A549 (cell line): ENCODE data around the gene AOAH. TPM values are rescaled to one million over a fixed set of nuclear protein-coding genes. Genes with fewer than 3 reads are reported as not detected.

ENCODE experiments used
- ATAC-seq, 2 experiments: fragments of 200-7000 bp in 1 of 2; fragments of >200 bp in 1 of 2; cut with Nextera tagmentation in 1 of 2; cut with Tn5 transposase in 1 of 2; 3 replicates each; pipeline versions ENCODE4 v1.8.0 to v1.9.1; 2018 to 2020; ENCODE audit warnings: mild to moderate bottlenecking in 1 of 2, moderate library complexity in 1 of 2
- CTCF ChIA-PET: fragments of 300-600 bp; sonication (Branson Sonifier 250); formaldehyde crosslinking; extraction: SDS; loops from one replicate; lab custom pipeline; 2021; ENCODE audit warnings: antibody characterized with exemption, inconsistent platforms; lab: Yijun Ruan, JAX
- POLR2A ChIA-PET: fragments of 350-600 bp; formaldehyde crosslinking; extraction: SDS; loops from one replicate; lab custom pipeline; 2021; ENCODE audit warnings: antibody characterized with exemption, inconsistent platforms; lab: Yijun Ruan, JAX
- DNase-seq, 2 experiments: peaks; one replicate each; pipeline versions ENCODE4 v3.0.0 to v3.0.0-alpha.2; 2011 to 2016; ENCODE audit warnings: low read depth in 1 of 2, low spot score in 1 of 2
- FAIRE-seq: peaks from 2 replicates; lab custom pipeline; 2011; peaks lifted over from hg19 to GRCh38; lab: Jason Lieb, UNC
- H3K27ac ChIP-seq, 2 experiments: fragments of >200 bp; sonication (Bioruptor Twin); formaldehyde crosslinking; 3 replicates each; pipeline ENCODE4 v1.5.1; 2016 to 2017
- H3K4me1 ChIP-seq: fragments of >200 bp; sonication (Bioruptor Twin); formaldehyde crosslinking; 3 replicates; pipeline ENCODE4 v1.6.1; 2016
- H3K4me2 ChIP-seq: fragments of >200 bp; sonication (Bioruptor Twin); formaldehyde crosslinking; 3 replicates; pipeline ENCODE4 v1.6.1; 2016
- H3K4me3 ChIP-seq: fragments of >200 bp; sonication (Bioruptor Twin); formaldehyde crosslinking; 3 replicates; pipeline ENCODE4 v1.5.1; 2016
- H3K9me3 ChIP-seq: fragments of >200 bp; sonication (Bioruptor Twin); formaldehyde crosslinking; 3 replicates; pipeline ENCODE4 v1.6.1; 2016
- BCL3 ChIP-seq: fragments of >200 bp; sonication (Bioruptor Twin); formaldehyde crosslinking; IDR thresholded peaks from 3 replicates; pipeline ENCODE4 v1.6.1; 2016
- CBX2 ChIP-seq: fragments of 200-600 bp; sonication (generic); IDR thresholded peaks from 2 replicates; pipeline ENCODE4 v1.6.1; 2016; ENCODE audit warnings: low read depth, mild to moderate bottlenecking, borderline replicate concordance
- CBX8 ChIP-seq: fragments of 200-600 bp; sonication (generic); IDR thresholded peaks from 2 replicates; pipeline ENCODE4 v1.6.1; 2016
- E2F6 ChIP-seq: IDR thresholded peaks from 2 replicates; pipeline ENCODE4 v1.6.1; 2012; ENCODE audit warnings: low read depth, borderline replicate concordance
- EHF ChIP-seq: fragments of 250-450 bp; sonication (Bioruptor Pico); IDR thresholded peaks from 2 replicates; pipeline ENCODE4 v1.5.0; 2020; ENCODE audit warnings: mild to moderate bottlenecking
- ESRRA ChIP-seq: fragments of 150-350 bp; IDR thresholded peaks from 2 replicates; pipeline ENCODE4 v1.6.1; 2014; ENCODE audit warnings: mild to moderate bottlenecking, low read length, borderline replicate concordance
- FOSB ChIP-seq: fragments of 250-450 bp; sonication (Bioruptor Pico); IDR thresholded peaks from 2 replicates; pipeline ENCODE4 v1.5.0; 2020; ENCODE audit warnings: mild to moderate bottlenecking, moderate library complexity
- FOXS1 ChIP-seq: fragments of 250-450 bp; sonication (Bioruptor Pico); IDR thresholded peaks from 2 replicates; pipeline ENCODE4 v1.5.0; 2020; ENCODE audit warnings: mild to moderate bottlenecking, moderate library complexity
- HDAC2 ChIP-seq: fragments of 200-600 bp; sonication (generic); IDR thresholded peaks from 2 replicates; pipeline ENCODE4 v1.6.1; 2016
- HEYL ChIP-seq: fragments of 250-450 bp; sonication (Bioruptor Pico); IDR thresholded peaks from 2 replicates; pipeline ENCODE4 v1.8.0; 2021; ENCODE audit warnings: mild to moderate bottlenecking, moderate library complexity
- HOXB13 ChIP-seq: fragments of 250-450 bp; sonication (Bioruptor Pico); IDR thresholded peaks from 2 replicates; pipeline ENCODE4 v1.5.0; 2020; ENCODE audit warnings: low read depth, mild to moderate bottlenecking, moderate library complexity
- HOXB5 ChIP-seq: fragments of 250-450 bp; sonication (Bioruptor Pico); IDR thresholded peaks from 2 replicates; pipeline ENCODE4 v1.5.0; 2020; ENCODE audit warnings: mild to moderate bottlenecking, moderate library complexity
- JUNB ChIP-seq: fragments of >200 bp; sonication (Bioruptor Twin); formaldehyde crosslinking; IDR thresholded peaks from 2 replicates; pipeline ENCODE4 v1.6.1; 2016
- MAX ChIP-seq: IDR thresholded peaks from 2 replicates; pipeline ENCODE4 v1.6.1; 2012
- PBX3 ChIP-seq: IDR thresholded peaks from 2 replicates; pipeline ENCODE4 v1.6.1; 2012
- PHF8 ChIP-seq: fragments of 200-600 bp; sonication (generic); IDR thresholded peaks from 2 replicates; pipeline ENCODE4 v1.6.1; 2016; ENCODE audit warnings: low read depth, mild to moderate bottlenecking, antibody characterized with exemption, moderate library complexity, borderline replicate concordance
- POLR2AphosphoS2 ChIP-seq: conservative IDR thresholded peaks from 2 replicates; pipeline ENCODE4 v1.6.1; 2012; ENCODE audit warnings: low read length, improper control_type of control experiment, inconsistent platforms
- RARB ChIP-seq: fragments of 250-450 bp; sonication (Bioruptor Pico); IDR thresholded peaks from 2 replicates; pipeline ENCODE4 v1.8.0; 2021; ENCODE audit warnings: mild to moderate bottlenecking, moderate library complexity
- TP53 ChIP-seq: fragments of 250-450 bp; sonication (Bioruptor Pico); IDR thresholded peaks from 2 replicates; pipeline ENCODE4 v1.5.0; 2021; ENCODE audit warnings: mild to moderate bottlenecking, moderate library complexity
- ZC3H11A ChIP-seq: fragments of 450-650 bp; IDR thresholded peaks from 2 replicates; pipeline ENCODE4 v1.6.1; 2014; ENCODE audit warnings: antibody characterized with exemption, mild to moderate bottlenecking
- WGBS: methylation state at CpG from one replicate; pipeline ENCODE4 v1.1.6; 2017; ENCODE audit errors: missing lambda C conversion rate; 5-methylcytosine and 5-hydroxymethylcytosine counted together
- polyA plus RNA-seq, 4 experiments: library from polyadenylated mRNA; depleted of rRNA in 3 of 4; stranded (reverse); fragments of >200 nt; fragmentation: RNase III in 1 of 4; extraction: RNeasy Plus Mini Kit Qiagen cat#74134 plus additional on column Dnase treatment in 1 of 4; gene quantifications; 2 replicates in 3 of 4; 3 replicates in 1 of 4; pipeline ENCODE4 v1.2.3, GENCODE V29; 2011 to 2017

The AOAH gene
- polyA plus RNA-seq, 2 of the 4 experiments (the other 2 are of a cell fraction): 0.09 TPM; not detected in 1

DNA sequence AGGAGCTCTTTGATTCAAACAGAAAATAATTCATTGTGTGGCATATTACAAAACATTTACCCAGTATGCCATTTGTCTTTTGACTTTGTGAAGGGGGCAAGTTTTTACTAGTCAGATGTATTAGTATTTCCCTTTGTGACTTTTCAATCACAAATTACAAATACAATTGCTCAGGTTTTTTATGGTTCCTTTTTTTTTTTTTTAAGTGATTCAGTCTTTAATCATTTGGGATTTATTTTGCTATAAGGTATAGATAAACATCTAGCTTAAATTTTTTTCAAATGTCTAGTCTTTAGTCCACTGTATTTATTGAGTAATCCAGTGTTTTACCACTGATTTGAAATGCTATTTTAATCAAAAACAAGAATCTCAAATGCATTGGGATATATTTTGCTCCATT, 75.9 kb downstream of the AOAH start (continued):
- TF ChIP-seq FOSB (CRISPR knock-in tag): no peak
- no peak for TF ChIP-seq EHF (CRISPR knock-in tag)

GRCh38 chr7:36644625-36645422, 79.5 kb downstream of the AOAH start:
- H3K9me3 ChIP-seq: no peaks in the 10 kb centered on the region
- DNase-seq: no peak
- H3K4me1 ChIP-seq: 0 out of 3 replicates have a peak, but pooled peaks cover 3% of the 10 kb centered on the region
- TF ChIP-seq HDAC2: no peak
- TF ChIP-seq HOXB13: no peak
- TF ChIP-seq RARB (CRISPR knock-in tag): no peak
- no peak for TF ChIP-seq ESRRA
- TF ChIP-seq, all 56 proteins: peak for 0
- no peak overlapping the region for H3K27ac ChIP-seq
- FAIRE-seq: no peak
- ChIA-PET POLR2A (no interaction called here), CTCF (no interaction called here)
- ATAC-seq: no peak
- no peak overlapping the region for H3K4me3 ChIP-seq
- WGBS: 34% methylated on average over 4 of the region's 4 CpGs
- H3K4me2 ChIP-seq: no peak overlapping the region

DNA sequence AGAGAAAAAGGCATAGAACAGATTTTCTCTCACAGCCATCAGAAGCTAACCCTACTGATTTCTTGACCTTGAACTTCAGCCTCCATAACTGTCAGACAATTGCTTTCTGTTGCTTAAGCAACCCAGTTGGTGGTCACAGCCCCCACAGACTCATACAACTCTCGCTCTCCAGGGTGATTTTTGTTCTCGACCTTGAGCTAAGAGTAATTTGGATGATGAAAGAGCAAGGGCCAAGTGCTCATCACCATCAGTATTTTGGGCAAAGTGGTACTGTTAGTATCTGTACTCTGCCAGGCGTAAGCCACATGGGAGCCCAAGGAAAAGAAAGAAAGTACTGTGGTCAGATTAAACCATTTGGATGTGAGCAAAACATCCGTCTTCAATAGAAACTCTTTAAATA, 81.9 kb downstream of the AOAH start:
- CTCF ChIA-PET: no interaction called here
- Histone ChIP-seq H3K4me3 (no peak overlapping the region), H3K4me1 (no peaks in the 10 kb centered on the region), H3K9me3 (no peaks in the 10 kb centered on the region), H3K4me2 (no peak overlapping the region), H3K27ac (no peak overlapping the region)
- TF ChIP-seq TP53 (CRISPR knock-in tag) (no peak), HOXB13 (no peak), PHF8 (no peak), PBX3 (no peak), HEYL (no peak), CBX8 (no peak), HOXB5 (CRISPR knock-in tag) (no peak), CBX2 (no peak), RARB (CRISPR knock-in tag) (no peak), POLR2AphosphoS2 (no peak)
- FAIRE-seq: no peak
- ATAC-seq: no peak
- no peak for DNase-seq
- POLR2A ChIA-PET: no interaction called here
- 70% methylated on average over 4 of the region's 4 CpGs for WGBS

DNA sequence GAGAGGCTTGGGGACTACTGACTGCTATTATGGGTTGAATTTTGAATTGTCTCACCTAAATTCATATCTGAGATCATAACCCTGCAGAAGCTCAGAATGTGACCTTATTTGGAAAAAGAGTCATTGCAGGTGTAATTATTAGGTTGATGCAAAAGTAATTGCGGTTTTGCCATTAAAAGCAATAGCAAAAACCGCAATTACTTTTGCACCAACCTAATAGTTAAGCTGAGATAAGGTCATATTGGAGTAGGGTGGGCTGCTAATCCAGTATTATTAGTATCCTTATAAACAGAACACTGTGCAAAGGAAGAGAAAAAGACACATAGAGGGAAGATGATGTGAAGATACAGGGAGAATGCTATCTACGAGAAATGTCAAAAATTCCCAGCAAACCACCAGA, 82.3 kb downstream of the AOAH start:
- Histone ChIP-seq H3K4me2 (no peak overlapping the region), H3K27ac (no peak overlapping the region), H3K9me3 (no peaks in the 10 kb centered on the region), H3K4me1 (no peaks in the 10 kb centered on the region), H3K4me3 (no peak overlapping the region)
- ChIA-PET POLR2A (no interaction called here), CTCF (interaction anchor here (0.6 kb wide), 1 partner anchor 550 kb away, joined by 3 read pairs; no protein-coding TSS in a partner anchor)
- FAIRE-seq (no peak), DNase-seq (no peak), ATAC-seq (no peak)
- WGBS: 58% methylated on average over 3 of the region's 3 CpGs
- TF ChIP-seq HDAC2 (no peak), HOXB13 (no peak), EHF (CRISPR knock-in tag) (no peak), FOXS1 (no peak), ZC3H11A (no peak), HOXB5 (CRISPR knock-in tag) (no peak), MAX (no peak), BCL3 (no peak), JUNB (no peak), E2F6 (no peak)
